HG02798 (cell line): Measurements from ENCODE around the gene POLDIP3.

ENCODE experiments used
- ATAC-seq: cut with Tn5 transposase; IDR thresholded peaks from one replicate; pipeline ENCODE4 v1.9.1; 2021; ENCODE audit warnings: mild to moderate bottlenecking; ENCODE audit not compliant: unreplicated experiment, poor library complexity

POLDIP3 gene

GRCh38 chr22:42642806-42643633 lies 28.3 kb upstream of the POLDIP3 start:
- ATAC-seq, result no peak

- no peak for ATAC-seq
These were observed 27.2 kb upstream of the POLDIP3 start for GRCh38 chr22:42641801-42642413.

DNA sequence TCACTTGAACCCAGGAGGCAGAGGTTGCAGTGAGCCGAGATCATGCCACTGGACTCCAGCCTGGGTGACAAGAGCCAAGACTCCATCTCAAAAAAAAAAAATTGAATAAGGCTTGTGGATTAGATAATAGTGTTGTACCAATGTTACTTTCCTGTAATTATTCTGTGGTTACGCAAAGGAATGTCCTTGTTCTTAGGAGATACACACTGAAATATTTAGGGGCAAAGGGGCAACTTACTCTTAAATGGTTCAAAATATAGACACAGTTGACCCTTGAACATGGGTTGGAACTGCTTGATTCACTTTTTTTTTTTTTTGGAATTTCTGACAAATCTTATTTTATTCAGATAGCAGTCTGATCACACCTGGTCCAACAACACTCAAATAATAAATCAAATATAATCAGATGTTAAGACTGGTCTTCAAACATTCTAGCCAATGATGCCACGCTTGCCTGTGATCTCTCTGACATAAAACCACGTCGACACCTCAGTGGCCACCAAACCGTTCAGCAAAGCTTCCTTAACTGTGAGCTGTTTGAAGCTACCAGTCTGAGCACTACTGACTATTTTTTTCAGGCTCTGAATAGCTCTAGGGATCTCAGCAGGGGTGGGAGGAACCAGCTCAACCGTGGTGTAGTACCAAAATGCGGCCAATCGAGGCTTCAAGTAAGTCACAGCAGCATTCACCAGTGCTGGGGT lies 25.0 kb upstream of the POLDIP3 start:
- no peak for ATAC-seq

DNA sequence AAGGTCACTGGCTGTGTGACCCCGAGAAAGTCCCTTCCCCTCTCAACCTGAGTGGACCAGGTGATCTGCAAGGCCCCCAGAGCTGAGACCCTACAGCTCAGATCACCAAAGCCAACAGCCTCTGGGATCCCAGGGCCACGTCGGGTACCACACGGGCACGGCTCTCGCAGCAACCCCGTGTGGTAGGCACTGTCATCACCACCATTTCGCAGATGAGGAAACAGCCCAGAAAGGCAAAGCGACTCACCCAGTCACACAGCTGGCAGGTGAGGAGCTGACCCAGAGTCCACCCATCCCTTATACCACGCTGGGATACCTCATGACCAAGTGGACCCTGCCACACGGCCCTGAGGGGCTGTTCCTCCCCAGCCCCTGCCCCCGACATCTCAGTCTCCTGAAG lies 22.9 kb upstream of the POLDIP3 start:
- ATAC-seq, result no peak

DNA sequence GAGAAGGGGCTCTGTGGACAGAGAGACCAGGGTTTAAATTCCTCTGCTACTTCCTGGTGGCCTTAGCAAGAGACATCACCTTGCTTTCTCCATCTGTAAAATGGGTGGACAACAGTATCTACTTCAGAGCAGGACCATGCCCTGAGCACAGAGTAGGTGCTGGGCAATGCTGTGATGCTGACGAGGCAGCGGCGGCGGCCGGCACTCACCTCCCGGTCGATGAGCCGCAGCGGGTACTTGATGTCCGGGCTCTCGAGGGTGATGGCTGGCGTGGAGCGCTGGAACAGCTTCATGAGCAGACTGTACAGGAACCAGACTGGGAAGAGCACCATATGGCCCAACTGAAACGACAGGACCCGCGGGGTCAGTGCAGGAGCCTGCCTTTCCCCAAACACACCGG lies 21.8 kb upstream of the POLDIP3 start:
- ATAC-seq, result no peak

- no peak for ATAC-seq
These were observed 20.8 kb upstream of the POLDIP3 start for GRCh38 chr22:42635531-42635930.

- ATAC-seq, result no peak
These were observed 18.3 kb upstream of the POLDIP3 start for GRCh38 chr22:42633013-42633412.

DNA sequence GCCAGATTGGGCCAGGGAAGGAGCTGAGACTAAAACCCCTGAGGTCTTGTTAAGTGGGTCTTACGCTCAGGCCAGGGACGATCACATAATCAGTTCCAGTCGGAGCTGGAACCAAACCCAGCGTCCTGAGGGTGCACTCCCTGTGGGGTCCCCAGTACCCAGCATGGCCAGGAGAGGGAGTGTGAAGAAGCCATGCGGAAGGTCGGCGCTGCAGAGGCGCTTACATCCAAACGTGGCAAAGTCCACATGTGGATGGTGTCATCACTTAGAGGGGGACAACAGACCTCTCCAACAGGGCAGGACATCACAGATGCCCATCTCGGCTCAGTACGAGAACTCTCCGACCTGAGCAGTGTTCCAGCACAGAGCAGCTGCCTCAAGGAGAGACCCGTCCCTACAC lies 17.4 kb upstream of the POLDIP3 start:
- no peak for ATAC-seq

GRCh38 chr22:42630901-42631602 lies 16.4 kb upstream of the POLDIP3 start:
- no peak for ATAC-seq

- ATAC-seq, result no peak
These were observed 15.5 kb upstream of the POLDIP3 start for GRCh38 chr22:42630211-42630610.

- no peak for ATAC-seq
These were observed 13.3 kb upstream of the POLDIP3 start for GRCh38 chr22:42627981-42628380.

DNA sequence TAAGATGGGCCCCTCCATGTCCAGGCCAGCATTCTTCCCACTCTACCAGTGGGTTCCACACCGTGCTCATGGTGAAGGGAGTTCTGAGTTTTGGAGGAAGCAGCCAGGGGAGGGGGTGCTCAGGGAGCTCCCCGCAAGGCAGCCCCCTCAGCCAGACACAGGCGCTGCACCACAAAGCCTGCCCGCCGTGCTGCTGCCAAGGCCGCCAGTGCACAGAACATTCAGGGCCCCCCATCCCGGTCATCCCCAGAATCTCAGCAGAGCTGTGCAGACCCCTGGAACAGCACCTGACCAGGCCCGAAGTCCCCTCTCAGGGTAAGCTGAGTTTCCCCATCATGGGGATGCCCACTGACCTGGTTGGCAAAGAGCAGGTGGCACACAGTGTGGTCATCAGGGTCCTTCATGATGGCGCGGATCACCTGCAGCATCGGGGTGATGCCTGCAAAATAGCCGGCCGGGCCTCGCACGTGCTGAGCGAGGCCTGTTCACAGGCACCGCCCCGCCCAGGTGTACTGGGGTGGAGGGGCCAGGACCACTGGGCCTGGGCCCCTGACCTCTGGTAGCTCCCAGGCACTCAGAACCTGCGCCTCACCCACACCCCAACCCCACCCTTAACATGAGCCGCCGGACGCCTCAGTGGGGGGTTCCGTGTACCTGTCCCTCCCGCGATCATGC lies 12.4 kb upstream of the POLDIP3 start:
- no peak for ATAC-seq

GRCh38 chr22:42626431-42626830 lies 11.7 kb upstream of the POLDIP3 start:
- ATAC-seq, result no peak

GRCh38 chr22:42625416-42625815 lies 10.7 kb upstream of the POLDIP3 start:
- no peak for ATAC-seq

GRCh38 chr22:42624551-42625106 lies 9.9 kb upstream of the POLDIP3 start:
- ATAC-seq, result no peak

DNA sequence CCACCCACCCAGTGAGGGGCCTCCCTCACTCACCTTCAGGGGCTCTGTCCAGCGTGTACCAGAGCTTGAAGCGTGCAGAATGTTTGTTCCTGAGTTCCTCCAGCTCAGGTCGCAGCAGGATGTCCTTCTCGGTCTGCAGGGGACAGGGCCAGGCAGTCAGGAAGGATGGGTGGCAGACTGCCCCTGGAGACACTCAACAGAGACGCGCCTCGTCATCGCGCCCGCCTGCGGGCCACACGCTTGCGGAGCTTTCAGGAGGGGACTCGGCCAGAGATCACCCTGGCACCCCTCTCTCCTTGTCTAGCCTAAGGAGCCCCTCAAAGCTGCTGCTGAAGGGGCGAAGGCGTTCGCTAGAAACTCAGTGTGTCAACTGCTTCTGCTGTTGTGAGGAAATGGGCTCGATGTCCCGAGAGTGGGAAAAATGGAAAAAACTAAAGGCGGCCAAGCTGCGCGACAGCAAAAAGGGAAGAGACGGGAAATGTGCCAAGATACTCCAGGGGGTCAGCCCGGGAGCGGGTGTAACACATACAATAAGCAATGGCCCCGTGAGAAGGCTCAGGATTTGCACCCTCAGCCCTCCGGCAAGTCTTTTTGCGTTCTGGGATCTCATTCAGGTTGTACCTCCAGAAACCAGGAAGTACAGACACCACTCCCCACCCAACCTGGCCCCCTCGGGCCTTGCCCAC lies 9.2 kb upstream of the POLDIP3 start:
- ATAC-seq, result no peak

- no peak for ATAC-seq
These were observed 8.6 kb upstream of the POLDIP3 start for GRCh38 chr22:42623301-42623751.

GRCh38 chr22:42622061-42622710 lies 7.5 kb upstream of the POLDIP3 start:
- ATAC-seq, result no peak

DNA sequence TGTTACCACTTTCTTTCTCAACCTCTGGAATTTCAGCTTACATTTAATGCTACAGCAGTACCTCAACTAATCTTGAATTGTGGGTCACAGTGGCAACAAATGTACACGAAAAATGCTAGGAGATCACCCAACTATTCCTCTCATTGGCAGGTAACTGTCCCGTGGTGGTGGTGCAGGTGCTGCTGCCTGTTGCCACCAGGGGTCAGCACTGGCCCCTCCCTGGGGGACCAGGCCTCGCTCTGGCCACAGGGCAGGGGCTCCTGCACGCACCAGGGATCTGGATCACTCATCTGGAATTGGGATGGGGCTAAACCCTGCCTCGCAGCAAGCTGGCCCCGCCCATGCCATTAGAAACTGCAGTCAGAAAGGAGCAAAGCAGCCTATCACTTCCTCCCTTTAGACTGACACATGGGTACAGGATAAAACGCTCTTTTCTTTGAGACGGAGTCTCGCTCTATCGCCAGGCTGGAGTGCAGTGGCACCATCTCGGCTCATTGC lies 6.9 kb upstream of the POLDIP3 start:
- ATAC-seq, result peak; percentile 34
